Central memory CD4-positive, alpha-beta T cell (primary cell): Measurements from ENCODE around the gene MCCD1.

ENCODE experiments used
- DNase-seq: peaks from one replicate; pipeline ENCODE4 v3.0.0; 2022

The MCCD1 gene

GRCh38 chr6:31513456-31514165, 15.2 kb upstream of the MCCD1 start:
- no peak for DNase-seq

GRCh38 chr6:31521835-31522234, 6.9 kb upstream of the MCCD1 start:
- DNase-seq = no peak

- DNase-seq = no peak
These were observed 3.2 kb upstream of the MCCD1 start for GRCh38 chr6:31525553-31525931.

- no peak for DNase-seq
These were observed 2.7 kb upstream of the MCCD1 start for GRCh38 chr6:31525932-31526591.

- no peak for DNase-seq
These were observed 420 bp upstream of the MCCD1 start for GRCh38 chr6:31528307-31528777.

GRCh38 chr6:31529329-31530150, 778 bp downstream of the MCCD1 start:
- DNase-seq = no peak

- DNase-seq = no peak
These were observed 1.9 kb downstream of the MCCD1 start for GRCh38 chr6:31530659-31531058.

GRCh38 chr6:31531162-31531561, 2.4 kb downstream of the MCCD1 start:
- no peak for DNase-seq

- no peak for DNase-seq
These were observed 3.2 kb downstream of the MCCD1 start for GRCh38 chr6:31531771-31532643.

GRCh38 chr6:31532644-31533454, 4.1 kb downstream of the MCCD1 start:
- no peak for DNase-seq

- DNase-seq = no peak
These were observed 4.7 kb downstream of the MCCD1 start for GRCh38 chr6:31533455-31533841.

GRCh38 chr6:31534011-31534410, 5.2 kb downstream of the MCCD1 start:
- DNase-seq = no peak

GRCh38 chr6:31534521-31535040, 5.8 kb downstream of the MCCD1 start:
- no peak for DNase-seq

GRCh38 chr6:31535538-31536324, 7.0 kb downstream of the MCCD1 start:
- no peak for DNase-seq

- no peak for DNase-seq
These were observed 10.1 kb downstream of the MCCD1 start for GRCh38 chr6:31538805-31539400.

GRCh38 chr6:31540640-31541039, 11.9 kb downstream of the MCCD1 start:
- DNase-seq = no peak

GRCh38 chr6:31541059-31541657, 12.4 kb downstream of the MCCD1 start:
- DNase-seq = peak; percentile 81

- peak; percentile 94 for DNase-seq
These were observed 13.1 kb downstream of the MCCD1 start, which contains the start of gene DDX39B for GRCh38 chr6:31541658-31542521. Gene DDX39B (minus strand): TSS chr6:31542003. CDS start chr6:31540532, 1,471 bp downstream.

- no peak for DNase-seq
These were observed 14.9 kb downstream of the MCCD1 start for GRCh38 chr6:31543639-31544038.
